Muscle layer of colon (tissue), 2 donors: ENCODE measurements around the gene GADL1.
A peak's percentile ranks its signal among the peaks of the same experiment; 100 is the strongest.

Experiments
- H3K27ac ChIP-seq: one replicate; pipeline ENCODE4 v1.7.0; 2013; ENCODE audit warnings: low read depth, mild to moderate bottlenecking, low read length, moderate library complexity
- H3K27me3 ChIP-seq, 2 donors: one replicate each; pipeline ENCODE4 v1.7.0; 2013; ENCODE audit warnings: low read length in 2 of 2, mild to moderate bottlenecking in 2 of 2; ENCODE audit not compliant: insufficient read depth in 2 of 2, control insufficient read depth in 1 of 2
- H3K36me3 ChIP-seq: one replicate; pipeline ENCODE4 v1.7.0; 2013; ENCODE audit warnings: mild to moderate bottlenecking, low read length; ENCODE audit not compliant: insufficient read depth
- H3K4me1 ChIP-seq: one replicate; pipeline ENCODE4 v1.7.0; 2013; ENCODE audit warnings: mild to moderate bottlenecking, low read length; ENCODE audit not compliant: insufficient read depth
- H3K4me3 ChIP-seq, 2 donors: one replicate each; pipeline ENCODE4 v1.7.0; 2013; ENCODE audit warnings: low read length in 2 of 2, low read depth in 1 of 2, mild to moderate bottlenecking in 1 of 2, moderate library complexity in 1 of 2
- H3K9ac ChIP-seq: one replicate; pipeline ENCODE4 v1.7.0; 2013; ENCODE audit warnings: low read length
- H3K9me3 ChIP-seq: one replicate; pipeline ENCODE4 v1.7.0; 2013; ENCODE audit warnings: mild to moderate bottlenecking, low read length
- donor health status: abdominal sarcoma.
- donor health status: Adenocarcinoma of cecum.

The GADL1 gene

DNA sequence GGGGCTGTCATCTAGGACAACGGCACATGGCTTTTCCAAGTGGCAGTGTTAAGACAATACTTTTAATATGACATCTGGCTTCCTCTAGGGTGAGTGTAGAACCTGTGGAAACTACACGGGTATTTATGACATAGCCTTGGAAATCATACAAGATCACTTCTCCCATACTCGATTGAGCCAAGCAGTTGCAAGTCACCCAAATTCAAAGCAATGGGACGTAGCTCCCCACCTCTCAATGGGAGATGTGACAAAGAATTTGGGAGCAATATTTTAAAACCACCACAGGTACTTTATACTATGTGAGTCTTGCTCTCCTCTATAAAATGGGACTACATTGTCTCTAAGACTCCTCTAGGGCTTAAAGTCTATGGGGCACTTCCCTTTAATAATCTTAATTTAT, 194.5 kb downstream of the GADL1 start:
- peaks cover 19% of the 10 kb centered on the region for H3K4me1 ChIP-seq
- H3K27me3 ChIP-seq, result no peaks in the 10 kb centered on the region
- H3K9ac ChIP-seq, result no peak overlapping the region
- no peak overlapping the region for H3K4me3 ChIP-seq
- no peaks in the 10 kb centered on the region for H3K9me3 ChIP-seq
- H3K27ac ChIP-seq, result no peak overlapping the region
- H3K36me3 ChIP-seq, result peaks cover 8% of the 10 kb centered on the region

- Histone ChIP-seq H3K27ac (no peak overlapping the region), H3K4me3 (no peak overlapping the region), H3K4me1 (peaks cover 28% of the 10 kb centered on the region), H3K9ac (no peak overlapping the region), H3K27me3 (no peaks in the 10 kb centered on the region), H3K9me3 (no peaks in the 10 kb centered on the region), H3K36me3 (peaks cover 16% of the 10 kb centered on the region)
Measured at GRCh38 chr3:30698549-30698948, 195.9 kb downstream of the GADL1 start.

DNA sequence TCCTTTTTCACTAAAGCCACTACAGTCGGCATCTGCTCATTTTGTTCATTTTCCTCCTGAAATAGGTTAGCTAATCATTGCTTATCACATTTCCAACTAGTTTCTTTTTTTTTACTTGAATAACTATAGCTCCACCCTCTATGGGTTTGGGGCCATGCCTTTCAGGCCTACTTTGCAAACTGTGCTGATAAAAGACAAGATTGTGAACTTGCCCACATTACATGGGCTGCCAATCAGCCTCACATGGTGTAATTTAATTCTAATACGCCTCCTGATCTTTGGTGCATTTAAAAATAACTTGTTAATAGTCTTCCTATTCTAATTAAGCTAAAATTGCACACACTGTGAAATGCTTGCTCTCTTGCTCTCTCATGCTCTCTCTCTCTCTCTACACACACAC, 197.6 kb downstream of the GADL1 start:
- H3K27me3 ChIP-seq, result no peaks in the 10 kb centered on the region
- no peak overlapping the region for H3K27ac ChIP-seq
- H3K36me3 ChIP-seq, result peaks cover 29% of the 10 kb centered on the region
- H3K9ac ChIP-seq, result no peak overlapping the region
- no peaks in the 10 kb centered on the region for H3K9me3 ChIP-seq
- H3K4me3 ChIP-seq, result no peak overlapping the region
- peaks cover 44% of the 10 kb centered on the region for H3K4me1 ChIP-seq

GRCh38 chr3:30696403-30696819, 198.1 kb downstream of the GADL1 start:
- H3K4me1 ChIP-seq, result peaks cover 48% of the 10 kb centered on the region
- H3K9ac ChIP-seq, result no peak overlapping the region
- no peaks in the 10 kb centered on the region for H3K27me3 ChIP-seq
- H3K27ac ChIP-seq, result no peak overlapping the region
- no peak overlapping the region for H3K4me3 ChIP-seq
- H3K9me3 ChIP-seq, result no peaks in the 10 kb centered on the region
- H3K36me3 ChIP-seq, result peaks cover 30% of the 10 kb centered on the region

GRCh38 chr3:30695302-30696061, 199.0 kb downstream of the GADL1 start:
- H3K4me3 ChIP-seq, result no peak overlapping the region
- H3K9me3 ChIP-seq, result no peaks in the 10 kb centered on the region
- H3K9ac ChIP-seq, result no peak overlapping the region
- no peaks in the 10 kb centered on the region for H3K27me3 ChIP-seq
- H3K4me1 ChIP-seq, result peaks cover 57% of the 10 kb centered on the region
- H3K27ac ChIP-seq, result no peak overlapping the region
- H3K36me3 ChIP-seq, result peaks cover 36% of the 10 kb centered on the region

- Histone ChIP-seq H3K36me3 (peaks cover 44% of the 10 kb centered on the region), H3K27me3 (no peaks in the 10 kb centered on the region), H3K9ac (no peak overlapping the region), H3K4me3 (no peak overlapping the region), H3K4me1 (peaks cover 65% of the 10 kb centered on the region), H3K9me3 (no peaks in the 10 kb centered on the region), H3K27ac (no peak overlapping the region)
Measured at GRCh38 chr3:30694668-30695067, 199.8 kb downstream of the GADL1 start.

GRCh38 chr3:30694148-30694547, 200.3 kb downstream of the GADL1 start:
- Histone ChIP-seq H3K9ac (no peak overlapping the region), H3K4me1 (peaks cover 71% of the 10 kb centered on the region), H3K27me3 (no peaks in the 10 kb centered on the region), H3K4me3 (no peak overlapping the region), H3K27ac (no peak overlapping the region), H3K9me3 (no peaks in the 10 kb centered on the region), H3K36me3 (peaks cover 47% of the 10 kb centered on the region)

DNA sequence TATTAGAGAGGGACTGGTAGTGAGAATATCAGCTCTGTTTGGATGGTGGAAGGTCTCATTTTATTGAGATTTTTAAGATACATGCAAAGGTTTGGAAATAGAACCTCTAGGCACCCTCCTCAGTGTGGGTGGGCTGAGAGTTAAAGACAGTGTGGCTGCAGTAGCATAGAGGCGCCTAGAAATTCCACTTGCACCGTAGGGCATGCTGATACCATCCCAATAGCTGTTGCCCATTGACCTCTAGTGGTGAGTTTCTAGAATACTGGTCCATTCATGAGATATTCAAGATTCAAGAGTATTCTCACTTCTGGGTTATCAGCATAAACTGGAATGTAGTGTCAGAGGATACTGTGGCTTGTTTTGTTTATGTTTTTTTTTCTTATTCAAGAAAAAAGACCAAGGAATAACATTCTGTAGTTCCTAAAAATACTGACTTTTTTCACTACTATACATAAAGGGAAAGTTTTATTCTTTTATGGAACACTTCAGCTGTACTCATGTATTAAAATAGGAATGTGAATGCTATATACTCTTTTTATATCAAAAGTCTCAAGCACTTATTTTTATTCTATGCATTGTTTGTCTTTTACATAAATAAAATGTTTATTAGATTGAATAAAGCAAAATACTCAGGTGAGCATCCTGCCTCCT, 200.9 kb downstream of the GADL1 start:
- Histone ChIP-seq H3K27ac (peak overlapping the region; percentile 45), H3K9ac (no peak overlapping the region), H3K4me3 (no peak overlapping the region), H3K36me3 (peaks cover 47% of the 10 kb centered on the region), H3K4me1 (peaks cover 76% of the 10 kb centered on the region), H3K27me3 (no peaks in the 10 kb centered on the region), H3K9me3 (no peaks in the 10 kb centered on the region)

DNA sequence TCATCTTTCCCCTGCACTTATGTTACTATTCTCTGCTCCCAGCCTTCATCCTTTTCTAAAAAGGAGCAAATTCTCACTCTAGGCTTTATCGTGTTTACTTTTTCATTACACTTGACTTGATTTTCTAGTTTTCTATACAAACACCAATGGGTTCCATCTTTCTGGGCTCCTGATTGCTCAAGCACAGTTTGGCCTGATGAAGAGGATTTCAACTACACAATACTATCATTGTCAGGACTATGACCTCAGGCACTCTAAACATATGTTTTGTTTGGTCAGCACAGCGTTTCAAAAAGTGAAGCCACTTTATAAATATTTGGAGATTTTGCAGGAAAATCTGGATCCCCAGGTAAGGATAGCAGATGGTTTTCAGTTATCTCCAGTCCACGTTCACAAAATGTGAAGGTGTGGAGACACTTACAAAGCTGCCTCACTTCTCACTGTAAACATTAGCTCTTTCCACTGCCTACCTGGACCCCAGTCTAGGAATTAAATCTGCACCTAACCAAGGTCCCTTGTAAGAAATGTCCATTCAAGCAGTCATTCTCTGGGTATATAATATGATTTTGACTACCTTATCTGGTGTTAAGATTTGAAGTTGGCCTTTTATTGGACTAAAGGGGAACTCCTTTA, 201.8 kb downstream of the GADL1 start:
- Histone ChIP-seq H3K27ac (peak overlapping the region; percentile 45), H3K27me3 (no peaks in the 10 kb centered on the region), H3K4me3 (no peak overlapping the region), H3K9ac (no peak overlapping the region), H3K36me3 (peaks cover 47% of the 10 kb centered on the region), H3K4me1 (peaks cover 86% of the 10 kb centered on the region), H3K9me3 (no peaks in the 10 kb centered on the region)

- Histone ChIP-seq H3K9me3 (no peaks in the 10 kb centered on the region), H3K4me1 (peaks cover 93% of the 10 kb centered on the region), H3K4me3 (no peak overlapping the region), H3K36me3 (peaks cover 47% of the 10 kb centered on the region), H3K27me3 (no peaks in the 10 kb centered on the region), H3K9ac (no peak overlapping the region), H3K27ac (peak overlapping the region; percentile 19)
Measured at GRCh38 chr3:30691944-30692343, 202.5 kb downstream of the GADL1 start.

DNA sequence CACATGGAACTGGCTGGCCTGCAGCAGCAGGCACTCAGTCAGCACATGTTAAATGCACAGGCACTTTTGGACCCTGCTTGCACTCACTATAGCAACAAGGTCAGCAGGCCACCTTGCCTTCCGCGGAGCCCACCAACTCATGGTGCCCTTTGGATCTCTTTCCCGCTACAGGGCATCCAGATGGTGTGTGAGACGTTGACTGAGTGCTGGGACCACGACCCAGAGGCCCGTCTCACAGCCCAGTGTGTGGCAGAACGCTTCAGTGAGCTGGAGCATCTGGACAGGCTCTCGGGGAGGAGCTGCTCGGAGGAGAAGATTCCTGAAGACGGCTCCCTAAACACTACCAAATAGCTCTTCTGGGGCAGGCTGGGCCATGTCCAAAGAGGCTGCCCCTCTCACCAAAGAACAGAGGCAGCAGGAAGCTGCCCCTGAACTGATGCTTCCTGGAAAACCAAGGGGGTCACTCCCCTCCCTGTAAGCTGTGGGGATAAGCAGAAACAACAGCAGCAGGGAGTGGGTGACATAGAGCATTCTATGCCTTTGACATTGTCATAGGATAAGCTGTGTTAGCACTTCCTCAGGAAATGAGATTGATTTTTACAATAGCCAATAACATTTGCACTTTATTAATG, 203.1 kb downstream of the GADL1 start:
- Histone ChIP-seq H3K9me3 (no peaks in the 10 kb centered on the region), H3K27ac (peak overlapping the region; percentile 41), H3K4me1 (peaks cover 94% of the 10 kb centered on the region), H3K27me3 (no peaks in the 10 kb centered on the region), H3K4me3 (no peak overlapping the region), H3K9ac (no peak overlapping the region), H3K36me3 (peaks cover 47% of the 10 kb centered on the region)
